ENCODE measurements around the gene MRPS24.

Gene MRPS24

DNA sequence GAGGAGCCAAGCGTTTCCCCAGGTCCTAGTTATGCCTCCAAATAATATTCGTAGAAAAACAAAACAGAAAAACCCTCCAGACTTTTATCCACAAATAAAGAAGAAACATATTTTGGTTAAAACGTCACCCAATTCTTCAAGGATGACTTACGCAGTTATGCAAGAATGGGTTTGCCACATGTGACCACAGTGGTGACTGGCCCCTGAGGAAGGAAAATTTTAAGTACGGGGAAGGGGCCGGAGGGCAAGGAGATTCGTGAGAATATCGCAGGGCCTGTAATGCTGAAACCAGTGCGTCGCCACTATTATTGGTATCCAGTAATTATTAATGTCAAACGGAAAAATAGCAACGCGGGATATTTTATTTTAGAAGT lies 537 bp upstream of the MRPS24 start:
- DNase-seq, result no peak
- no peaks in the 10 kb centered on the region for H3K9me3 Mint-ChIP-seq
- peak overlapping the region; percentile 84 for H3K27ac Mint-ChIP-seq
- H3K36me3 Mint-ChIP-seq, result peaks cover 30% of the 10 kb centered on the region
- CTCF ChIA-PET, result interaction anchor here (1.2 kb wide), 1 partner anchor 31 kb away, joined by 4 read pairs; no protein-coding TSS in a partner anchor
- H3K4me1 Mint-ChIP-seq, result peaks cover 28% of the 10 kb centered on the region
- H3K27me3 Mint-ChIP-seq, result peaks cover 19% of the 10 kb centered on the region
- peak overlapping the region; percentile 86 for H3K4me3 Mint-ChIP-seq

- CTCF ChIA-PET, result interaction anchor here (0.7 to 1.2 kb wide), 2 partner anchors 30 to 31 kb away, joined by 3 to 4 read pairs; no protein-coding TSS in a partner anchor
- H3K27ac Mint-ChIP-seq, result peak overlapping the region; percentile 78
- peaks cover 28% of the 10 kb centered on the region for H3K4me1 Mint-ChIP-seq
Observed at GRCh38 chr7:43868681-43869005, 674 bp downstream of the MRPS24 start.

GRCh38 chr7:43868181-43868580 lies 1.1 kb downstream of the MRPS24 start:
- Mint-ChIP-seq H3K27me3 (peaks cover 30% of the 10 kb centered on the region), H3K4me3 (peak overlapping the region; percentile 86), H3K4me1 (peaks cover 28% of the 10 kb centered on the region), H3K36me3 (peaks cover 27% of the 10 kb centered on the region), H3K9me3 (no peaks in the 10 kb centered on the region), H3K27ac (peak overlapping the region; percentile 78)
- CTCF ChIA-PET, result interaction anchor here (0.7 kb wide), 1 partner anchor 30 kb away, joined by 3 read pairs; no protein-coding TSS in a partner anchor
- DNase-seq, result no peak

More at GRCh38 chr7:43868681-43869005, 674 bp downstream of the MRPS24 start:
- Mint-ChIP-seq H3K27me3 (peaks cover 26% of the 10 kb centered on the region), H3K9me3 (no peaks in the 10 kb centered on the region), H3K36me3 (peaks cover 27% of the 10 kb centered on the region), H3K4me3 (peak overlapping the region; percentile 86)
- no peak for DNase-seq

- DNase-seq, result no peak
- H3K27ac Mint-ChIP-seq, result no peak overlapping the region
- H3K4me3 Mint-ChIP-seq, result no peak overlapping the region
- peaks cover 24% of the 10 kb centered on the region for H3K4me1 Mint-ChIP-seq
- CTCF ChIA-PET, result no interaction called here
- peaks cover 27% of the 10 kb centered on the region for H3K36me3 Mint-ChIP-seq
- H3K27me3 Mint-ChIP-seq, result peaks cover 21% of the 10 kb centered on the region
- H3K9me3 Mint-ChIP-seq, result no peaks in the 10 kb centered on the region
Observed at GRCh38 chr7:43865277-43865676, 4.0 kb downstream of the MRPS24 start.

GRCh38 chr7:43864126-43864525 lies 5.2 kb downstream of the MRPS24 start:
- Mint-ChIP-seq H3K36me3 (peaks cover 25% of the 10 kb centered on the region), H3K27ac (no peak overlapping the region), H3K27me3 (peaks cover 17% of the 10 kb centered on the region), H3K9me3 (no peaks in the 10 kb centered on the region), H3K4me3 (no peak overlapping the region), H3K4me1 (peaks cover 14% of the 10 kb centered on the region)
- no peak for DNase-seq
- CTCF ChIA-PET, result interaction anchor here (0.6 to 1.2 kb wide), 2 partner anchors 16 to 558 kb away, joined by 3 read pairs; no protein-coding TSS in a partner anchor

GRCh38 chr7:43856996-43857395 lies 12.3 kb downstream of the MRPS24 start:
- Mint-ChIP-seq H3K4me1 (no peaks in the 10 kb centered on the region), H3K27me3 (peaks cover 7% of the 10 kb centered on the region), H3K27ac (no peak overlapping the region), H3K9me3 (no peaks in the 10 kb centered on the region), H3K4me3 (no peak overlapping the region), H3K36me3 (no peaks in the 10 kb centered on the region)
- CTCF ChIA-PET, result no interaction called here
- DNase-seq, result no peak

DNA sequence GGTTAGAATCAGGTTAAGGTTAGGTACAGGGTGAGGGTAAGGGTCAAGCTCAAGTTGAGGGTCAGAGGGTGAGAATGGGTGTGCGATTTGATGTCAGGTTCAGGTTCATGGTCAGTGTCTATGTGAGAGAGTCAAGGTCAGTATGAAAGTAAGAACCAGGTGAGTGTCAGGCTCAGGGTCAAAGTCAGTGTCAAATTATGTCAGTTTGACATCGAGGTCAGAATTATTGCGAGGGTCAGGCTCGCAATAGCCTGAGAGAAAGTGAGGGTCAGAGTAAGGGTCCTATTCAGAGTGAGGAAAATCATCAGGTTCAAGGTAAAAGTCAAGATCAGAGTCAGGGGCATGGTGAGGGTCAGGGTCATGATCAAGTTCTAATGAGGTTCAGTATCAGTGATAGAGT lies 13.0 kb downstream of the MRPS24 start:
- Mint-ChIP-seq H3K36me3 (no peaks in the 10 kb centered on the region), H3K4me1 (no peaks in the 10 kb centered on the region), H3K27me3 (peaks cover 13% of the 10 kb centered on the region), H3K4me3 (no peak overlapping the region), H3K27ac (no peak overlapping the region), H3K9me3 (no peaks in the 10 kb centered on the region)
- CTCF ChIA-PET, result no interaction called here
- DNase-seq, result no peak

GRCh38 chr7:43855176-43855575 lies 14.1 kb downstream of the MRPS24 start:
- Mint-ChIP-seq H3K4me3 (no peak overlapping the region), H3K27ac (no peak overlapping the region), H3K27me3 (peaks cover 13% of the 10 kb centered on the region), H3K4me1 (no peaks in the 10 kb centered on the region), H3K36me3 (no peaks in the 10 kb centered on the region), H3K9me3 (no peaks in the 10 kb centered on the region)
- CTCF ChIA-PET, result no interaction called here
- DNase-seq, result no peak

GRCh38 chr7:43851805-43852204 lies 17.5 kb downstream of the MRPS24 start:
- H3K9me3 Mint-ChIP-seq, result no peaks in the 10 kb centered on the region
- DNase-seq, result no peak
- peaks cover 2% of the 10 kb centered on the region for H3K4me1 Mint-ChIP-seq
- CTCF ChIA-PET, result interaction anchor here (1.1 kb wide), 1 partner anchor 12 kb away, joined by 4 read pairs; no protein-coding TSS in a partner anchor
- no peaks in the 10 kb centered on the region for H3K36me3 Mint-ChIP-seq
- H3K27ac Mint-ChIP-seq, result no peak overlapping the region
- no peak overlapping the region for H3K4me3 Mint-ChIP-seq
- peaks cover 15% of the 10 kb centered on the region for H3K27me3 Mint-ChIP-seq

DNA sequence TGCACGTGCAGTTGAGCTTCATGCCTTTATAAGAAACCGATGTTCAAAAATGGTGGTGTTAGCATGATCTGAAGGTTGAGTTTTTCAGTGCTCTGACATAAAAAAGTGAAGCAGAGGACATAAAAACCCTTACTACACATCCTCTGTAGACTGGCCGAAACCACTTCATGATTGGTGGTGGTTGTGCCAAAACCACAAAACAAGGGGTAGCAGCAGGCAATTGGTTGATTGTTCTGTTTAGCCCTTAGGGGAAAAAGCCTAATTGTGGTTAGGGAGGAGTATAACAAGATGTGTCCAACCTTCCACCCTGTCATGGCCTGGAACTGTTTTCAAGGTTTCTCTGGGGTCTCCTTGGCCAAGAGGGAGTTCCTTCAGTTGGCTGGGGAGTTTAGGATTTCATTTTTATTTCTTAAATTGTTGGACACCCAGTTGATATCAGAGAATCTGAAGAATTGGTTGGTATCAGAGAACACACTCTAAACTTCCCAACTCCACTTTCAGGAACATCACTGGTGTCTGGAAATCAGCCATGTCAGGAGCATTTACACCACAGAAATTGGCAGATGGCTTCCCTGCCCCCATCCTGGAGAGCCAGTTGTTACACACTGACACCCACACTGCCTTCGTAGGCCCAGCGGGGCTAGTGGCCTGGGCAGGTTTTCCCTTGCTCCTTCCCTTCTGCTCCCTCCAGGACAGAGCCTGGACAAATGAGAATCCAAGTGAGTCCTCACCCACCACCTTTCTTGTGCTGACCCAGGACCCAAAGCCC lies 18.8 kb downstream of the MRPS24 start:
- no peaks in the 10 kb centered on the region for H3K36me3 Mint-ChIP-seq
- no peaks in the 10 kb centered on the region for H3K9me3 Mint-ChIP-seq
- DNase-seq, result no peak
- peaks cover 2% of the 10 kb centered on the region for H3K4me1 Mint-ChIP-seq
- H3K4me3 Mint-ChIP-seq, result no peak overlapping the region
- no peak overlapping the region for H3K27ac Mint-ChIP-seq
- H3K27me3 Mint-ChIP-seq, result peaks cover 24% of the 10 kb centered on the region
- CTCF ChIA-PET, result interaction anchor here (3.3 kb wide), 1 partner anchor 12 kb away, joined by 14 read pairs; no protein-coding TSS in a partner anchor

GRCh38 chr7:43849047-43849446 lies 20.3 kb downstream of the MRPS24 start:
- no peak overlapping the region for H3K27ac Mint-ChIP-seq
- no peaks in the 10 kb centered on the region for H3K9me3 Mint-ChIP-seq
- no peaks in the 10 kb centered on the region for H3K36me3 Mint-ChIP-seq
- CTCF ChIA-PET, result interaction anchor here (1.1 to 3.3 kb wide), 4 partner anchors 10 to 94 kb away, joined by 3 to 14 read pairs (median 8); no protein-coding TSS in a partner anchor
- H3K4me3 Mint-ChIP-seq, result no peak overlapping the region
- peaks cover 2% of the 10 kb centered on the region for H3K4me1 Mint-ChIP-seq
- DNase-seq, result no peak
- peaks cover 24% of the 10 kb centered on the region for H3K27me3 Mint-ChIP-seq

DNA sequence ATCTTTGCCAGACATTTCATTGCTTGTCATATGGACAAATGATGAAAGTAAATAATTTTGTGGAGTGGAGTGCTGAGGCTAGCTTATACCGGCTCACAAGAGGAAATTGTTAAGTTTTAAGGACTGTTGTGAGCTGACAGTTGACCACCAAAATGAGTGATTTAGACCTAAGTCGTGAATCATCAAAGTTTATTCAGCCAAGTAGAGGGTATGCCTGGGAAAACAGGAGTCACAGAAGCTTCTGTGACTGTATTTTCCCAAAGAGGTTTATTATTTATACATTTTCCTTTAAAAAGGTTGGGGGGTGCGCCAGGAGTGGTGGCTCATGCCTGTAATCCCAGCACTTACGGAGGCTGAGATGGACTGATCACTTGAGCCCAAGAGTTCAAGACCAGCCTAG lies 21.8 kb downstream of the MRPS24 start:
- no peaks in the 10 kb centered on the region for H3K9me3 Mint-ChIP-seq
- CTCF ChIA-PET, result interaction anchor here (0.9 to 3.3 kb wide), 4 partner anchors 8 to 129 kb away, joined by 3 to 14 read pairs (median 8); no protein-coding TSS in a partner anchor
- peaks cover 28% of the 10 kb centered on the region for H3K27me3 Mint-ChIP-seq
- no peaks in the 10 kb centered on the region for H3K36me3 Mint-ChIP-seq
- H3K4me3 Mint-ChIP-seq, result no peak overlapping the region
- H3K4me1 Mint-ChIP-seq, result peaks cover 2% of the 10 kb centered on the region
- H3K27ac Mint-ChIP-seq, result no peak overlapping the region
- no peak for DNase-seq

GRCh38 chr7:43844662-43845061 lies 24.7 kb downstream of the MRPS24 start:
- no peaks in the 10 kb centered on the region for H3K36me3 Mint-ChIP-seq
- CTCF ChIA-PET, result no interaction called here
- H3K9me3 Mint-ChIP-seq, result no peaks in the 10 kb centered on the region

DNA sequence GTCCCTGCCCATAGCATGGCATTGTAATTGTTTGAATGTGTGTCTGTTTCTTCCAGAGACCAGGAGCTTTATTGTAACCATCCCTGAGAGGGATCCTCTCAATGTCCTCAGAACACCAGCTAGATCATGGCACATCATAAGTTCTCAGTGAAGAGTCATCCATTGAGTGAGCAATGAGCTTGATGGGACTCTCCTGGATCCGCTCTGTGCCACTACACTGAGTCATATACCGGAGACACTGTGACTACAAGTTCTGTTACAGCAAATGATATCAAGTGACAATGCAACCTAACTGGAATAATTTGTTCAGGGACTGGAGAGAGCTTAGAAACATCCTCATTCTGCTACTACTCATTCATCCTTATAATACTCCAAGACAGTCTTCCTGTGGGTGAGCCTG lies 25.1 kb downstream of the MRPS24 start:
- no peak overlapping the region for H3K4me3 Mint-ChIP-seq
- H3K4me1 Mint-ChIP-seq, result no peaks in the 10 kb centered on the region
- CTCF ChIA-PET, result no interaction called here
- H3K27me3 Mint-ChIP-seq, result peaks cover 23% of the 10 kb centered on the region
- no peak overlapping the region for H3K27ac Mint-ChIP-seq
- no peak for DNase-seq
- H3K9me3 Mint-ChIP-seq, result no peaks in the 10 kb centered on the region
- no peaks in the 10 kb centered on the region for H3K36me3 Mint-ChIP-seq

More at GRCh38 chr7:43844662-43845061, 24.7 kb downstream of the MRPS24 start:
- H3K4me1 Mint-ChIP-seq, result no peaks in the 10 kb centered on the region
- H3K27me3 Mint-ChIP-seq, result peaks cover 23% of the 10 kb centered on the region
- H3K4me3 Mint-ChIP-seq, result no peak overlapping the region
- no peak overlapping the region for H3K27ac Mint-ChIP-seq
- no peak for DNase-seq

GRCh38 chr7:43843296-43843695 lies 26.0 kb downstream of the MRPS24 start:
- CTCF ChIA-PET, result no interaction called here
- H3K4me3 Mint-ChIP-seq, result no peak overlapping the region
- H3K27me3 Mint-ChIP-seq, result peaks cover 29% of the 10 kb centered on the region
- peaks cover 6% of the 10 kb centered on the region for H3K4me1 Mint-ChIP-seq
- no peaks in the 10 kb centered on the region for H3K36me3 Mint-ChIP-seq
- no peaks in the 10 kb centered on the region for H3K9me3 Mint-ChIP-seq
- no peak overlapping the region for H3K27ac Mint-ChIP-seq
- no peak for DNase-seq

All from activated naive CD4-positive, alpha-beta T cell treated with anti-CD3 and anti-CD28 coated beads, Interleukin-2, amount 10 ng/mL, durations not matched to agents 7 days and 5 days (primary cell).